ENCODE data around the gene CBR3. TPM values are rescaled to one million over a fixed set of nuclear protein-coding genes. Genes with fewer than 3 reads are reported as not detected.

The CBR3 gene
- total RNA-seq, 1 experiment from 2014 or later: 12.9 TPM

DNA sequence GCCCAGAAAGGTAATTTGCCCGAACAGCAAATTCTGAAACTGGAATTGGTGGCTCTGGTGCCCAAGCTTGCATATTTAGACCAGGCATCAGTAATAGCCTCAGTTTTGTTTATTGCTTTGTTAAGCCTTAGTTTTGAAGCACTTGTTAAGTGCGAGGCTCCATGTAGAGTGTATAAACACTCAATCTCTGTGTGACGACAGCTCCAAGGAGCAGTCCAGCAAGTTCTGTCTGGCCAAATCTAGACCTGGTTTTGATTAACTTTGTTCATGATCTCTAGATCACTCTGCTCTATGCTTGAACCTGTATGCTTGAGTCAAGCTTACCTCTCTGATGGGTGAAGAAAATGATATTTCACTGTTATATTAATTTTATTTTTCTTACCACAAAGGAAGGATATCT, 59.1 kb downstream of the CBR3 start:
- no peaks in the 10 kb centered on the region for H3K27me3 Mint-ChIP-seq (ENCODE audit: low read depth)
- ChIA-PET CTCF (interaction anchor here (0.9 to 1.9 kb wide), 2 partner anchors 15 to 21 kb away, joined by 3 to 7 read pairs; no protein-coding TSS in a partner anchor), POLR2A (interaction anchor here (0.7 kb wide), 1 partner anchor 43 kb away, joined by 5 read pairs; no protein-coding TSS in a partner anchor)
- peaks cover 10% of the 10 kb centered on the region for H3K4me1 Mint-ChIP-seq
- H3K36me3 Mint-ChIP-seq: no peaks in the 10 kb centered on the region
- peaks cover 5% of the 10 kb centered on the region; the same call in 1 of the 2 replicates for H3K9me3 Mint-ChIP-seq
- H3K27ac Mint-ChIP-seq: no peak overlapping the region
- ATAC-seq: no peak
- TF ChIP-seq, protein P1, sequence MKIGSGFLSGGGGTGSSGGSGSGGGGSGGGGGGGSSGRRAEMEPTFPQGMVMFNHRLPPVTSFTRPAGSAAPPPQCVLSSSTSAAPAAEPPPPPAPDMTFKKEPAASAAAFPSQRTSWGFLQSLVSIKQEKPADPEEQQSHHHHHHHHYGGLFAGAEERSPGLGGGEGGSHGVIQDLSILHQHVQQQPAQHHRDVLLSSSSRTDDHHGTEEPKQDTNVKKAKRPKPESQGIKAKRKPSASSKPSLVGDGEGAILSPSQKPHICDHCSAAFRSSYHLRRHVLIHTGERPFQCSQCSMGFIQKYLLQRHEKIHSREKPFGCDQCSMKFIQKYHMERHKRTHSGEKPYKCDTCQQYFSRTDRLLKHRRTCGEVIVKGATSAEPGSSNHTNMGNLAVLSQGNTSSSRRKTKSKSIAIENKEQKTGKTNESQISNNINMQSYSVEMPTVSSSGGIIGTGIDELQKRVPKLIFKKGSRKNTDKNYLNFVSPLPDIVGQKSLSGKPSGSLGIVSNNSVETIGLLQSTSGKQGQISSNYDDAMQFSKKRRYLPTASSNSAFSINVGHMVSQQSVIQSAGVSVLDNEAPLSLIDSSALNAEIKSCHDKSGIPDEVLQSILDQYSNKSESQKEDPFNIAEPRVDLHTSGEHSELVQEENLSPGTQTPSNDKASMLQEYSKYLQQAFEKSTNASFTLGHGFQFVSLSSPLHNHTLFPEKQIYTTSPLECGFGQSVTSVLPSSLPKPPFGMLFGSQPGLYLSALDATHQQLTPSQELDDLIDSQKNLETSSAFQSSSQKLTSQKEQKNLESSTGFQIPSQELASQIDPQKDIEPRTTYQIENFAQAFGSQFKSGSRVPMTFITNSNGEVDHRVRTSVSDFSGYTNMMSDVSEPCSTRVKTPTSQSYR (CRISPR knock-in tag; IDR thresholded peaks at IDR 0.05): no peak
- no peak for TF ChIP-seq RELA (CRISPR knock-in tag; IDR thresholded peaks at IDR 0.05; ENCODE audit: borderline replicate concordance)
- TF ChIP-seq GRHL2 (CRISPR knock-in tag; IDR thresholded peaks at IDR 0.05; ENCODE audit: insufficient replicate concordance, severe bottlenecking): no peak
- no peak for TF ChIP-seq NR3C1 (CRISPR knock-in tag; conservative IDR thresholded peaks at IDR 0.05; ENCODE audit: low read depth)
- TF ChIP-seq ELF4 (CRISPR knock-in tag; IDR thresholded peaks at IDR 0.05; ENCODE audit: low read depth): no peak
- no peak for DNase-seq (ENCODE audit: low spot score)
- no peak overlapping the region for H3K4me3 Mint-ChIP-seq

DNA sequence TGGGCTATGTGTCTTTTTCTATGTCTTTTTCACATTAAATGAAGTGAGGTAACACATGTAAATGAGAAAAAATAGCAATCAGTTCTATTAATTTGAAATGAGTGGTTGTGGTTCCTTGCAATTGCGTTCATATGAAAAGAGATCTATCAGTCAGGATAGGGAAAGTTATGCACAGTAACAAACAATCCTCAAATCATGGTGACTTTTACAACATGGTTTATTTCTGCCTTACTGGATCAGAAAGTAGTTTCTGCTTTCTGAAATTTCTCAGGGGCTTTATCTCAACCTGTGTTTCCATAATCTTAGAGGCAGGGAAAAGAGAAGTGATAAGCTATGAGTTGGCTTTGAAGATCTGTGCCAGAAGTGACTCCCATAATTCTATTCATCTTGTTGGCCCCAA, 60.7 kb downstream of the CBR3 start:
- Mint-ChIP-seq H3K27ac (no peak overlapping the region), H3K36me3 (0 out of 2 replicates have a peak, but pooled peaks cover under 1% of the 10 kb centered on the region), H3K9me3 (peaks cover 5% of the 10 kb centered on the region; the same call in 1 of the 2 replicates), H3K4me1 (peaks cover 10% of the 10 kb centered on the region), H3K27me3 (ENCODE audit: low read depth) (no peaks in the 10 kb centered on the region), H3K4me3 (no peak overlapping the region)
- TF ChIP-seq, protein P2, sequence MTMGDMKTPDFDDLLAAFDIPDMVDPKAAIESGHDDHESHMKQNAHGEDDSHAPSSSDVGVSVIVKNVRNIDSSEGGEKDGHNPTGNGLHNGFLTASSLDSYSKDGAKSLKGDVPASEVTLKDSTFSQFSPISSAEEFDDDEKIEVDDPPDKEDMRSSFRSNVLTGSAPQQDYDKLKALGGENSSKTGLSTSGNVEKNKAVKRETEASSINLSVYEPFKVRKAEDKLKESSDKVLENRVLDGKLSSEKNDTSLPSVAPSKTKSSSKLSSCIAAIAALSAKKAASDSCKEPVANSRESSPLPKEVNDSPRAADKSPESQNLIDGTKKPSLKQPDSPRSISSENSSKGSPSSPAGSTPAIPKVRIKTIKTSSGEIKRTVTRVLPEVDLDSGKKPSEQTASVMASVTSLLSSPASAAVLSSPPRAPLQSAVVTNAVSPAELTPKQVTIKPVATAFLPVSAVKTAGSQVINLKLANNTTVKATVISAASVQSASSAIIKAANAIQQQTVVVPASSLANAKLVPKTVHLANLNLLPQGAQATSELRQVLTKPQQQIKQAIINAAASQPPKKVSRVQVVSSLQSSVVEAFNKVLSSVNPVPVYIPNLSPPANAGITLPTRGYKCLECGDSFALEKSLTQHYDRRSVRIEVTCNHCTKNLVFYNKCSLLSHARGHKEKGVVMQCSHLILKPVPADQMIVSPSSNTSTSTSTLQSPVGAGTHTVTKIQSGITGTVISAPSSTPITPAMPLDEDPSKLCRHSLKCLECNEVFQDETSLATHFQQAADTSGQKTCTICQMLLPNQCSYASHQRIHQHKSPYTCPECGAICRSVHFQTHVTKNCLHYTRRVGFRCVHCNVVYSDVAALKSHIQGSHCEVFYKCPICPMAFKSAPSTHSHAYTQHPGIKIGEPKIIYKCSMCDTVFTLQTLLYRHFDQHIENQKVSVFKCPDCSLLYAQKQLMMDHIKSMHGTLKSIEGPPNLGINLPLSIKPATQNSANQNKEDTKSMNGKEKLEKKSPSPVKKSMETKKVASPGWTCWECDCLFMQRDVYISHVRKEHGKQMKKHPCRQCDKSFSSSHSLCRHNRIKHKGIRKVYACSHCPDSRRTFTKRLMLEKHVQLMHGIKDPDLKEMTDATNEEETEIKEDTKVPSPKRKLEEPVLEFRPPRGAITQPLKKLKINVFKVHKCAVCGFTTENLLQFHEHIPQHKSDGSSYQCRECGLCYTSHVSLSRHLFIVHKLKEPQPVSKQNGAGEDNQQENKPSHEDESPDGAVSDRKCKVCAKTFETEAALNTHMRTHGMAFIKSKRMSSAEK (CRISPR knock-in tag; IDR thresholded peaks at IDR 0.05; ENCODE audit: borderline replicate concordance): no peak
- no peak for TF ChIP-seq ZNF232 (CRISPR knock-in tag; IDR thresholded peaks at IDR 0.05)
- TF ChIP-seq IRF1 (CRISPR knock-in tag; IDR thresholded peaks at IDR 0.05): no peak
- TF ChIP-seq ZBTB21 (CRISPR knock-in tag; IDR thresholded peaks at IDR 0.05; ENCODE audit: borderline replicate concordance): no peak
- TF ChIP-seq, protein P3, sequence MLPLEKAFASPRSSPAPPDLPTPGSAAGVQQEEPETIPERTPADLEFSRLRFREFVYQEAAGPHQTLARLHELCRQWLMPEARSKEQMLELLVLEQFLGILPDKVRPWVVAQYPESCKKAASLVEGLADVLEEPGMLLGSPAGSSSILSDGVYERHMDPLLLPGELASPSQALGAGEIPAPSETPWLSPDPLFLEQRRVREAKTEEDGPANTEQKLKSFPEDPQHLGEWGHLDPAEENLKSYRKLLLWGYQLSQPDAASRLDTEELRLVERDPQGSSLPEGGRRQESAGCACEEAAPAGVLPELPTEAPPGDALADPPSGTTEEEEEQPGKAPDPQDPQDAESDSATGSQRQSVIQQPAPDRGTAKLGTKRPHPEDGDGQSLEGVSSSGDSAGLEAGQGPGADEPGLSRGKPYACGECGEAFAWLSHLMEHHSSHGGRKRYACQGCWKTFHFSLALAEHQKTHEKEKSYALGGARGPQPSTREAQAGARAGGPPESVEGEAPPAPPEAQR (CRISPR knock-in tag; IDR thresholded peaks at IDR 0.05): no peak
- no peak for DNase-seq (ENCODE audit: low spot score)
- POLR2A ChIA-PET: no interaction called here
- CTCF ChIA-PET: no interaction called here
- ATAC-seq: no peak

Other genes with a start within 250 kb of the CBR3 start
- gene SETD4, start 74.6 kb upstream of the CBR3 start, total RNA-seq (2021): 44.1 to 64.8 TPM (median 45.7 TPM) in 3 replicates
- gene CBR1, start 65.1 kb upstream of the CBR3 start, total RNA-seq (2021): 167 to 172 TPM (median 170 TPM) in 3 replicates
- gene DOP1B, start 21.7 kb downstream of the CBR3 start, total RNA-seq (2021): 8.3 to 11.4 TPM (median 9.1 TPM) in 3 replicates
- gene MORC3, start 185.1 kb downstream of the CBR3 start, total RNA-seq (2021): 15.9 to 17.2 TPM (median 16.1 TPM) in 3 replicates

Data from WTC11 (cell line).